Neural cell (in vitro differentiated cells): ENCODE measurements around the gene MED4. TPM values are rescaled to one million over a fixed set of nuclear protein-coding genes. Genes with fewer than 3 reads are reported as not detected.

Experiments used
- H2AFZ ChIP-seq: fragments of 200-600, 300-800 bp; sonication (generic), shearing (Covaris generic); 2 replicates; pipeline ENCODE4 v1.6.0; 2014; ENCODE audit warnings: low read depth, mild to moderate bottlenecking, antibody characterized with exemption, low read length, moderate library complexity
- H3F3A ChIP-seq: fragments of 200-600 bp; shearing (Covaris generic); 2 replicates; pipeline ENCODE4 v1.6.1; 2016; ENCODE audit warnings: mild to moderate bottlenecking, moderate library complexity, mixed read lengths, antibody characterized with exemption, low read length; ENCODE audit not compliant: insufficient read depth, poor library complexity, severe bottlenecking
- H3K27ac ChIP-seq: fragments of 200-600, 300-800 bp; sonication (generic), shearing (Covaris generic); 2 replicates; pipeline ENCODE4 v1.5.1; 2014; ENCODE audit warnings: mild to moderate bottlenecking, low read length, moderate library complexity
- H3K27me3 ChIP-seq: fragments of 300-800, 200-600 bp; sonication (generic), shearing (Covaris generic); 2 replicates; pipeline ENCODE4 v1.6.0; 2014; ENCODE audit warnings: mild to moderate bottlenecking, low read depth, low read length, moderate library complexity; ENCODE audit not compliant: insufficient read depth
- H3K36me3 ChIP-seq: fragments of 300-800, 200-600 bp; sonication (generic), shearing (Covaris generic); 2 replicates; pipeline ENCODE4 v1.5.1; 2014; ENCODE audit warnings: mild to moderate bottlenecking, antibody characterized with exemption, low read length, moderate library complexity; ENCODE audit not compliant: insufficient read depth
- H3K4me2 ChIP-seq: fragments of 300-800, 200-600 bp; sonication (generic), shearing (Covaris generic); 2 replicates; pipeline ENCODE4 v1.6.0; 2014; ENCODE audit warnings: mild to moderate bottlenecking, low read length
- H3K4me3 ChIP-seq: fragments of 300-800, 200-600 bp; sonication (generic), shearing (Covaris generic); 2 replicates; pipeline ENCODE4 v1.5.1; 2014; ENCODE audit warnings: mild to moderate bottlenecking, low read length, moderate library complexity
- H3K79me2 ChIP-seq: fragments of 200-600 bp; shearing (Covaris generic); replicated peaks from 2 replicates; pipeline ENCODE4 v1.6.0; 2014; ENCODE audit warnings: mild to moderate bottlenecking, low read length, moderate library complexity; ENCODE audit not compliant: insufficient read depth
- H3K9ac ChIP-seq: fragments of 300-800, 200-600 bp; sonication (generic), shearing (Covaris generic); 2 replicates; pipeline ENCODE4 v1.6.1; 2016; ENCODE audit warnings: mild to moderate bottlenecking, low read length, mixed read lengths
- H3K9me2 ChIP-seq: fragments of 200-600 bp; shearing (Covaris generic); 2 replicates; pipeline ENCODE4 v1.6.1; 2016; ENCODE audit warnings: mild to moderate bottlenecking, low read length, mixed read lengths; ENCODE audit not compliant: insufficient read depth
- H3K9me3 ChIP-seq: fragments of 200-600, 300-800 bp; sonication (generic), shearing (Covaris generic); 2 replicates; pipeline ENCODE4 v1.6.1; 2016; ENCODE audit warnings: mild to moderate bottlenecking, mixed run types, low read length, moderate library complexity, mixed read lengths
- H4K20me1 ChIP-seq: fragments of 200-600 bp; shearing (Covaris generic); 2 replicates; pipeline ENCODE4 v1.6.1; 2016; ENCODE audit warnings: mild to moderate bottlenecking, mixed run types; ENCODE audit not compliant: insufficient read depth
- EZH2 ChIP-seq: fragments of 200-600, 300-800 bp; shearing (Covaris generic), sonication (generic); IDR thresholded peaks from 2 replicates; pipeline ENCODE4 v1.6.1; 2014; ENCODE audit warnings: antibody characterized with exemption, low read length, borderline replicate concordance, mild to moderate bottlenecking; ENCODE audit not compliant: insufficient read depth, poor library complexity, severe bottlenecking
- MXI1 ChIP-seq: fragments of 450-650 bp; conservative IDR thresholded peaks from 2 replicates; pipeline ENCODE4 v1.6.1; 2014; ENCODE audit warnings: antibody characterized with exemption, mild to moderate bottlenecking; ENCODE audit not compliant: poor library complexity, severe bottlenecking
- POLR2AphosphoS5 ChIP-seq: IDR thresholded peaks from 2 replicates; pipeline ENCODE4 v1.6.1; 2012
- RAD21 ChIP-seq: fragments of 450-650 bp; conservative IDR thresholded peaks from 2 replicates; pipeline ENCODE4 v1.6.1; 2014; ENCODE audit warnings: antibody characterized with exemption, mild to moderate bottlenecking, moderate library complexity
- REST ChIP-seq: IDR thresholded peaks from 2 replicates; pipeline ENCODE4 v1.6.1; 2012; ENCODE audit warnings: borderline replicate concordance
- SMC3 ChIP-seq: fragments of 450-650 bp; conservative IDR thresholded peaks from 2 replicates; pipeline ENCODE4 v1.6.1; 2014; ENCODE audit warnings: antibody characterized with exemption, mild to moderate bottlenecking, moderate library complexity; ENCODE audit not compliant: poor library complexity
- TAF1 ChIP-seq: IDR thresholded peaks from 2 replicates; pipeline ENCODE4 v1.6.1; 2012; ENCODE audit warnings: low read depth
- polyA plus RNA-seq: library from polyadenylated mRNA; depleted of rRNA; stranded (reverse); fragments of >200 nt; gene quantifications from 2 replicates; pipeline ENCODE4 v1.2.3, GENCODE V29; 2014

MED4 gene
- polyA plus RNA-seq, 1 donor from 2014 or later, result 87.5 TPM

DNA sequence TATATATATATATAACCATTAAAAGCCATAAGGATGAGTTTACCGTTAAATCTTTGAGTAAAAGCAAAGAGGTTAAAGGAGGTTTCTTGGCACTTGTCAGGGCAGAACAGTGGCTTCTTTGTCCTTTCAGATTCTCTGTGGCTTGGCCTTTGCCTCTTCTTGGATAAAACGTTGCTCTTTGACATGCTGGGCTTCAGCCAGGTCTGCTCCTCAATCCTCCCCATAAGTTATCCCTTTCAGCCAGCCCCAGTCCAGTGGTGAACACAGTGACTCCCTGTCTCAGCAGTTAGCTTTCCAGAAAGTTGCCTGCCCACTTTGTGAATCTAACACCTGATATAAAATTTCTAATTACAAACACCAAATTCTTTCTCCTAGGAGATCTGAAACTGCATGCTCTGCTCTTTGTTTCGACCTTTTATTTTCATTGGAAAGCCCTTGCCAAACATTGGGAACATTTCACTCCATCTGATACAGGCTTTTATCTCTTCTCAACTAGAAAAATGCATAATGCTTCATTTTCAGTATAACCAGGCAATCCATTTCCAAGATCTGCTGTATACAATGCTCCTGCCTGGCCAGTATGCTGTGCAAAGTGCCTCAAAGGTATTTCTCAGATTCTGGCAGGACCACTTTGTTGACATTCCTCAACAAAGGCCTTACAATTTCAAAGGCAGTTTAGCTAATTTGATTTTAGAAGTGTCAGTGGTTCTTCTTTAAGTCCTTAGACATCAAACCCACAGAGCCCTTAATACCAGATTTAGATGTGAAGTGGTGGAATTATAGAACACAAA lies 16.2 kb upstream of the MED4 start:
- H3K79me2 ChIP-seq, result no peaks in the 10 kb centered on the region
- TF ChIP-seq SMC3 (no peak), REST (no peak)
- H3K9me3 ChIP-seq, result no peaks in the 10 kb centered on the region
- no peak overlapping the region for H3K27ac ChIP-seq
- H3K4me3 ChIP-seq, result no peak overlapping the region
- no peak overlapping the region for H3K9ac ChIP-seq
- H4K20me1 ChIP-seq, result no peaks in the 10 kb centered on the region
- H3K36me3 ChIP-seq, result no peaks in the 10 kb centered on the region
- H3F3A ChIP-seq, result no peaks in the 10 kb centered on the region
- H3K27me3 ChIP-seq, result no peaks in the 10 kb centered on the region
- H2AFZ ChIP-seq, result no peak overlapping the region
- no peak overlapping the region for H3K4me2 ChIP-seq
- H3K9me2 ChIP-seq, result no peaks in the 10 kb centered on the region

- TF ChIP-seq RAD21 (no peak), SMC3 (no peak), EZH2 (no peak)
- H3K27me3 ChIP-seq, result no peaks in the 10 kb centered on the region
- no peaks in the 10 kb centered on the region for H3K9me3 ChIP-seq
- no peaks in the 10 kb centered on the region for H3F3A ChIP-seq
- no peak overlapping the region for H2AFZ ChIP-seq
- no peaks in the 10 kb centered on the region for H4K20me1 ChIP-seq
- no peak overlapping the region for H3K27ac ChIP-seq
- no peak overlapping the region for H3K4me2 ChIP-seq
- H3K9me2 ChIP-seq, result no peaks in the 10 kb centered on the region
- H3K79me2 ChIP-seq, result no peaks in the 10 kb centered on the region
- no peak overlapping the region for H3K4me3 ChIP-seq
- H3K9ac ChIP-seq, result no peak overlapping the region
- H3K36me3 ChIP-seq, result no peaks in the 10 kb centered on the region
Observed at GRCh38 chr13:48110132-48110868, 15.4 kb upstream of the MED4 start.

GRCh38 chr13:48108106-48108505 lies 13.2 kb upstream of the MED4 start:
- Histone ChIP-seq H3K4me2 (no peak overlapping the region), H3K9me3 (no peaks in the 10 kb centered on the region), H3K36me3 (no peaks in the 10 kb centered on the region), H3K9ac (no peak overlapping the region), H3K27me3 (no peaks in the 10 kb centered on the region), H3K27ac (no peak overlapping the region), H3K79me2 (no peaks in the 10 kb centered on the region), H2AFZ (no peak overlapping the region), H3K9me2 (no peaks in the 10 kb centered on the region), H4K20me1 (no peaks in the 10 kb centered on the region), H3F3A (no peaks in the 10 kb centered on the region), H3K4me3 (no peak overlapping the region)
- no peak for TF ChIP-seq TAF1
- TF ChIP-seq REST, result no peak
- no peak for TF ChIP-seq RAD21
- no peak for TF ChIP-seq EZH2
- TF ChIP-seq POLR2AphosphoS5, result no peak
- TF ChIP-seq MXI1, result no peak
